GM19463 (cell line): ENCODE results near the gene HSPA1A.
"Not testable (repeated sequence)": the region's sequence is repeated elsewhere in the genome, so short reads cannot be mapped to it uniquely, and the experiment has no call there.

ENCODE experiments used
- ATAC-seq: cut with Tn5 transposase; IDR thresholded peaks from one replicate; pipeline ENCODE4 v1.9.1; 2021; ENCODE audit warnings: mild to moderate bottlenecking, moderate library complexity; ENCODE audit not compliant: unreplicated experiment

HSPA1A gene

GRCh38 chr6:31780507-31781243, 34.7 kb upstream of the HSPA1A start:
- ATAC-seq, result no peak

GRCh38 chr6:31781244-31782125, 33.9 kb upstream of the HSPA1A start:
- ATAC-seq, result no peak

- ATAC-seq, result no peak
These were observed 33.1 kb upstream of the HSPA1A start for GRCh38 chr6:31782126-31782855.

- ATAC-seq, result no peak
These were observed 31.0 kb upstream of the HSPA1A start for GRCh38 chr6:31784098-31784925.

- no peak for ATAC-seq
These were observed 29.9 kb upstream of the HSPA1A start for GRCh38 chr6:31785475-31785874.

GRCh38 chr6:31791324-31792089, 23.8 kb upstream of the HSPA1A start:
- ATAC-seq, result no peak

GRCh38 chr6:31792090-31792374, 23.3 kb upstream of the HSPA1A start:
- ATAC-seq, result no peak

- no peak for ATAC-seq
These were observed 22.6 kb upstream of the HSPA1A start for GRCh38 chr6:31792761-31793171.

- ATAC-seq, result not testable (repeated sequence)
These were observed 21.5 kb upstream of the HSPA1A start for GRCh38 chr6:31793927-31794245.

GRCh38 chr6:31794294-31794865, 21.0 kb upstream of the HSPA1A start:
- ATAC-seq, result no peak

GRCh38 chr6:31794866-31795615, 20.3 kb upstream of the HSPA1A start:
- ATAC-seq, result peak; percentile 4

GRCh38 chr6:31795616-31796298, 19.6 kb upstream of the HSPA1A start, which contains the start of gene VARS1:
Gene VARS1, minus strand, starts transcription at chr6:31795752. Its CDS starts 535 bp downstream, at chr6:31795217.
- peak; percentile 89 for ATAC-seq

GRCh38 chr6:31796993-31797385, 18.4 kb upstream of the HSPA1A start:
- ATAC-seq, result no peak

- ATAC-seq, result no peak
These were observed 17.8 kb upstream of the HSPA1A start for GRCh38 chr6:31797588-31797987.

GRCh38 chr6:31799781-31800180, 15.6 kb upstream of the HSPA1A start:
- no peak for ATAC-seq

GRCh38 chr6:31801031-31801927, 14.1 kb upstream of the HSPA1A start:
- not testable (repeated sequence) for ATAC-seq

- ATAC-seq, result no peak
These were observed 9.3 kb upstream of the HSPA1A start for GRCh38 chr6:31805939-31806469.
